ENCODE data around the gene GPR132. TPM values are rescaled to one million over a fixed set of nuclear protein-coding genes. Genes with fewer than 3 reads are reported as not detected.

Gene GPR132
- total and polyA plus RNA-seq, 2 donors from 2014 or later: 0.17 to 4.2 TPM

DNA sequence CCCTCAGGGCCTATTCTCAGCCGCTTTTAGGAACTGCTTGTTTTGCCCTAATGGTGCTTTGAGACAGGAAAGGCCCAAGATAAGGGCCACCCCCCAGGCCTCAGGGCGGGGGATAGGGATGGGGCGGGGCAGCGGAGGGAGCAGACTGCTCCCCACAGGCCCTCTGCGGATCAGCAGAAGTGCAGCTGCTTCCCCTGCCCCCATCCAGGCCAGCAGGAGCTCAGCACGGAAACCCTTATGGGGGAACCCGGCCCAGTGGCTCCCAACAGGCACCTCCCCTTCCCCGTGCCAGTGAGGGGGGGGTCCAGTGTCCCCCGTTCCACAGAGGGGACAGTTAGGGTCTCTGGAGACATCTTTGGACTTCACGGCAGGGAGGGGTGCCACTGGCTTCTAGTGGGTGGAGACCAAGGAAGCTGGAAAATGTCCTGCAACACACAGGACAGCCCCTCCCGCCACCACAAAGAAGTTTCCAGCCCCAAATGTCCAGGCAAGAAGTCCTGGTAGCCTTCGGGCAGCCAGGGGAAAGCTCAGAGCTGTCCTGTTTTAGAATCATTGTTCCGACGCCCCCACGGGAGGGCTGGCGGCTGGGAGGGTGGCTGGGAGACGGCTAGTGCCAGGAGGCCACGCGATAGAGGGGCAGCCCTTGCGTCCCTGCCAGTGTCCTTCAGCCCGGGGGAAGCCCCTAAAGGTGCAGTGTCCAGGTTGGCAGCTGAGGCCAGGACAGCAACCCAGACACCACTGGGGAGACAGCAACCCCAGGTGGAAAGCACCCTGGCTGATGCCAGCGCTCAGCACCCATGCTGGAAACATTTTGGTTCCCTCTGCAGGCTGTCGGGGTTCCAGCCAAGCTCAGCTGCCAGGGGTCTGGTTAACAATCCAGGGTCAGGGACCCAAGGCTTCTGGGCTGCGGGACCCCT lies 10.4 kb upstream of the GPR132 start:
- Histone ChIP-seq H3K27me3 (ENCODE audit: control insufficient read depth, insufficient read depth, low read length) (no peaks in the 10 kb centered on the region), H3K27ac (ENCODE audit: low read depth in 2 of 2, low read length in 2 of 2) (no peak overlapping the region), H3K4me3 (ENCODE audit: low read length in 3 of 3) (no peak overlapping the region), H3K9ac (ENCODE audit: low read length in 3 of 3) (no peak overlapping the region), H3K36me3 (ENCODE audit: control insufficient read depth in 2 of 3, insufficient read depth in 3 of 3, low read length in 3 of 3) (no peaks in the 10 kb centered on the region), H3K4me1 (ENCODE audit: control insufficient read depth in 2 of 3, insufficient read depth in 2 of 3, low read depth in 1 of 3, low read length in 3 of 3) (no peaks in the 10 kb centered on the region), H3K9me3 (ENCODE audit: control insufficient read depth in 2 of 3, insufficient read depth in 1 of 3, low read length in 3 of 3) (no peaks in the 10 kb centered on the region)
- DNase-seq: peak; percentile 44 to 87 (median 69)
- TF ChIP-seq, protein P1, sequence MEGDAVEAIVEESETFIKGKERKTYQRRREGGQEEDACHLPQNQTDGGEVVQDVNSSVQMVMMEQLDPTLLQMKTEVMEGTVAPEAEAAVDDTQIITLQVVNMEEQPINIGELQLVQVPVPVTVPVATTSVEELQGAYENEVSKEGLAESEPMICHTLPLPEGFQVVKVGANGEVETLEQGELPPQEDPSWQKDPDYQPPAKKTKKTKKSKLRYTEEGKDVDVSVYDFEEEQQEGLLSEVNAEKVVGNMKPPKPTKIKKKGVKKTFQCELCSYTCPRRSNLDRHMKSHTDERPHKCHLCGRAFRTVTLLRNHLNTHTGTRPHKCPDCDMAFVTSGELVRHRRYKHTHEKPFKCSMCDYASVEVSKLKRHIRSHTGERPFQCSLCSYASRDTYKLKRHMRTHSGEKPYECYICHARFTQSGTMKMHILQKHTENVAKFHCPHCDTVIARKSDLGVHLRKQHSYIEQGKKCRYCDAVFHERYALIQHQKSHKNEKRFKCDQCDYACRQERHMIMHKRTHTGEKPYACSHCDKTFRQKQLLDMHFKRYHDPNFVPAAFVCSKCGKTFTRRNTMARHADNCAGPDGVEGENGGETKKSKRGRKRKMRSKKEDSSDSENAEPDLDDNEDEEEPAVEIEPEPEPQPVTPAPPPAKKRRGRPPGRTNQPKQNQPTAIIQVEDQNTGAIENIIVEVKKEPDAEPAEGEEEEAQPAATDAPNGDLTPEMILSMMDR (IDR thresholded peaks at IDR 0.05; ENCODE audit: borderline replicate concordance, extremely low read depth, insufficient read depth): no peak
- intact Hi-C loops (cut with DNase I): no loop called here
- FAIRE-seq: no peak

GRCh38 chr14:105074601-105075053 lies 9.4 kb upstream of the GPR132 start:
- intact Hi-C loops (cut with DNase I): no loop called here
- H3K36me3 ChIP-seq (ENCODE audit: control insufficient read depth in 2 of 3, insufficient read depth in 3 of 3, low read length in 3 of 3): no peaks in the 10 kb centered on the region
- H3K9me3 ChIP-seq (ENCODE audit: control insufficient read depth in 2 of 3, insufficient read depth in 1 of 3, low read length in 3 of 3): no peaks in the 10 kb centered on the region

DNA sequence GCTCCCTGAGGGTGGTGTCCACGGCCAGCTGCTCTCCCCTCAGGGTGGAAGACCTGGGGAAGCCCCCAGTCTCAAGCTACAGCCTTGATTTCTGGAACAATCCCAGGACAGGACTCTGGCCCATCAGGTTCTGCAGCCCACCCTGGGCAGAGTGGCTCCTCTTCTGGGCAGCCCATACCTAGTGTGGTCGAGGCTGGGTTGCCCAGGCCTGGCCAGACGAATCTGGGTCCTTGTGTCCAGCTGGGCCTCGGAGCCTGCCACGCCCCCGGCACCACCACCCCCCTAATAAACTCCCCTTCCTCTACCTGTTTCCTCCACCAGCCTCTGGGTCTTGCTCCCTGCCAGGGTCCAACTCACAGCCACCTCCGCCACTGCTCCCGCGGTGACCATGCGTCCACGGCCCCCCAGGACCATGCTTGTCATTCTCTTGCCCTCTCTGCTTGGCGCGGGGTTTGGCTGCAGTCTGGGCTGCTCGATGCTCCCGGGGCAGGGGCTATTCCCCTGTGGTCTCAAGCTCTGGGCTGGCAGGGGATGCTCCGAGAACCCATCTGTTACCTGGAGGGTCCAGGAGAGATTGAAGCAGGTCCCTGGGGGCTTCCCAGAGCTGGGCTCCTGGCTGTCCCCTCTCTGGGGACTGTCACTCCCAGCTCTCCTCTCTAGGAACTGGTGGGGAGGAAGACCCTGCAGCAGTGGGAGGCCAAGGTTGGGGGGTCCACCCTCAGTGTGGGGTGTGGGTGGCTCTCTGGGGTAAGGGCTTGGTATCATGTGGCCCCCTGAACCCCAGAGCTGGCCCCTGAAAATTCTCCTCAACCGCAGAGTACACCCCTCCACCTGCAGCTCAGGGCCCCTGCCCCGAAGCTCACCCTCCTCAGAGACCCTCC lies 8.7 kb upstream of the GPR132 start:
- Histone ChIP-seq H3K27me3 (ENCODE audit: control insufficient read depth, insufficient read depth, low read length) (no peaks in the 10 kb centered on the region), H3K9ac (ENCODE audit: low read length in 3 of 3) (no peak overlapping the region), H3K9me3 (ENCODE audit: control insufficient read depth in 2 of 3, insufficient read depth in 1 of 3, low read length in 3 of 3) (no peaks in the 10 kb centered on the region), H3K36me3 (ENCODE audit: control insufficient read depth in 2 of 3, insufficient read depth in 3 of 3, low read length in 3 of 3) (no peaks in the 10 kb centered on the region), H3K27ac (ENCODE audit: low read depth in 2 of 2, low read length in 2 of 2) (no peak overlapping the region), H3K4me3 (ENCODE audit: low read length in 3 of 3) (no peak overlapping the region), H3K4me1 (ENCODE audit: control insufficient read depth in 2 of 3, insufficient read depth in 2 of 3, low read depth in 1 of 3, low read length in 3 of 3) (no peaks in the 10 kb centered on the region)
- intact Hi-C loops (cut with DNase I): no loop called here
- TF ChIP-seq, protein P1 (IDR thresholded peaks at IDR 0.05; ENCODE audit: borderline replicate concordance, extremely low read depth, insufficient read depth): no peak
- no peak for DNase-seq
- FAIRE-seq: no peak

More at GRCh38 chr14:105074601-105075053, 9.4 kb upstream of the GPR132 start:
- TF ChIP-seq, protein P1 (IDR thresholded peaks at IDR 0.05; ENCODE audit: borderline replicate concordance, extremely low read depth, insufficient read depth): no peak
- H3K4me3 ChIP-seq (ENCODE audit: low read length in 3 of 3): no peak overlapping the region
- DNase-seq: peak in 2 of 5 donors; percentile 49 to 70
- no peak overlapping the region for H3K27ac ChIP-seq (ENCODE audit: low read depth in 2 of 2, low read length in 2 of 2)
- FAIRE-seq: no peak
- no peaks in the 10 kb centered on the region for H3K27me3 ChIP-seq (ENCODE audit: control insufficient read depth, insufficient read depth, low read length)
- H3K9ac ChIP-seq (ENCODE audit: low read length in 3 of 3): no peak overlapping the region
- H3K4me1 ChIP-seq (ENCODE audit: control insufficient read depth in 2 of 3, insufficient read depth in 2 of 3, low read depth in 1 of 3, low read length in 3 of 3): no peaks in the 10 kb centered on the region
